GM18868 (cell line): Measurements from ENCODE around the gene TPD52L1.

Source experiments
- ATAC-seq: cut with Tn5 transposase; IDR thresholded peaks from one replicate; pipeline ENCODE4 v1.9.1; 2021; ENCODE audit warnings: mild to moderate bottlenecking, moderate library complexity; ENCODE audit not compliant: unreplicated experiment

TPD52L1 gene

DNA sequence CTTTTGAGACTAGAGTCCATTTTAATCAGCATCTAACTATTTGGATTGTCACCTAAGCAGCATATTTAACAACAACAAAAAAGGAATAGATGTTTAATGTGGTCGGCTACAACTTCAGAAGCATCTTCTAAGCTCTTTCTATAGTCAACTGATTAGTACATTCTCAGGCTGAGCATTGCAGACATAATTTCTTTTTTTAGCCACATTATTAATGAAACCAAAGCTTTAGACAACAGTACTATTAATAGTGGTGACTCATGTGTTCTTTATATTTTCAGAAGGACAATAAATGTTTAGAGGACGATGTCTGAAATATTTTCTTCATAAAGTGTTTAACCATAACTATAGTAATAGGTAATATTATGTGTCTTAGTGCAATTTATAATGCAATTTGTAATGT, 52.4 kb downstream of the TPD52L1 start:
- no peak for ATAC-seq

- ATAC-seq, result no peak
These were observed 52.8 kb downstream of the TPD52L1 start for GRCh38 chr6:125206389-125206788.

GRCh38 chr6:125207956-125208355, 54.4 kb downstream of the TPD52L1 start:
- no peak for ATAC-seq

GRCh38 chr6:125208625-125209249, 55.2 kb downstream of the TPD52L1 start:
- ATAC-seq, result no peak

DNA sequence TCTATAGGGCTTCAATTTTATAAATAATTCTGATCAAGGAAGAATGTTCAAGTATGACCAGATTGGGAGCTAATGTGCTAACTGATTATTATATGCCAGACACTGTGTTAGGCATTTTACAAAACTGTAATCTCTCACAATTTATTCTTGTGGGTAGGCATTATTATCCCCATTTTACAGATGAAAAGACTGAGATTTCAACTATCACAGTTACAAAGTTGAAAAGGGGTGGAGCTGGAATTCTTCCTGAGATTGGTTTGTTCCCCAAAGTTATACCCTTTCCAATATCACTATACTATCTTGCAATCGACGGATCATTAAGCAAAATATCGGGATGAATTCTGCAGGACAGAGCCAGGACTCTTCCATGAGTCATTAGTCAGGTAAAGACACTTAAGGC, 57.1 kb downstream of the TPD52L1 start:
- ATAC-seq, result no peak

DNA sequence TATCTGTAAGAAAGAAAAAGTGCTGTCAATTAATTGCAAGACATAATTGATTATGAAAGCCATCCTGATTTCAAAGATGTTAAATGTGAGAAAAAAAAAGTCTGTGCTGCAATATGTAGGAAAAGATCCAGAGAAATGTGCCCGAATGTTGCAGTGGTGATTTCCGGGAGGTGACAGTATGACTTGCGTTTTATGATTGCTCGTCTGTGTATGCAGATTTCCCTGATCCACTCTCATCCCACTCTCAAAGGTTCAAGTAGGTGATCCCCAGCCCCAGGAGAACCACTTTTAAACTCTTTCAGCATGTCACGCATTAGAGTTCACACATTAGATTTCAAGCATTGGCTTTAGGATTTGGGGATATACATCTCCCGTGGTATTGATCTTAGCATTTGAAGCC, 57.8 kb downstream of the TPD52L1 start:
- no peak for ATAC-seq

DNA sequence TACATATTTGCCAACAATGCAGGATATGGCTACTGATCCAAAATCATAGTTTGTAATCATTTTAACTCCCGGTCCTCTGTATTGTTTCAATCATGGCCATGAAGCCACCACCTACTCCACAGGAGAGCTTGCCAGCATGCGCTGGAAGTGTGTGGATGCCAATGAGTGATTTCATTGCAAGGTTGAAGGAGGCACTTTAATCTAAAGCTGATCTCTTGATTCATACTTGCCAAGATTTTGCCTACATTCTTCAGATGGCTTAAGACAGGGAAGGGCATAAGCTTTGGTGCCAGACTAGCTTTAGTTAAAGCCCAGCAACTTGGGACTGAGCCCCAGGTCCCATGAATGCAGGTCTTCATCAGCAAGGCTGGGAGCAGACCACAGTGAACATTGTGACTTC, 58.8 kb downstream of the TPD52L1 start:
- no peak for ATAC-seq

GRCh38 chr6:125213939-125214338, 60.4 kb downstream of the TPD52L1 start:
- ATAC-seq, result no peak

DNA sequence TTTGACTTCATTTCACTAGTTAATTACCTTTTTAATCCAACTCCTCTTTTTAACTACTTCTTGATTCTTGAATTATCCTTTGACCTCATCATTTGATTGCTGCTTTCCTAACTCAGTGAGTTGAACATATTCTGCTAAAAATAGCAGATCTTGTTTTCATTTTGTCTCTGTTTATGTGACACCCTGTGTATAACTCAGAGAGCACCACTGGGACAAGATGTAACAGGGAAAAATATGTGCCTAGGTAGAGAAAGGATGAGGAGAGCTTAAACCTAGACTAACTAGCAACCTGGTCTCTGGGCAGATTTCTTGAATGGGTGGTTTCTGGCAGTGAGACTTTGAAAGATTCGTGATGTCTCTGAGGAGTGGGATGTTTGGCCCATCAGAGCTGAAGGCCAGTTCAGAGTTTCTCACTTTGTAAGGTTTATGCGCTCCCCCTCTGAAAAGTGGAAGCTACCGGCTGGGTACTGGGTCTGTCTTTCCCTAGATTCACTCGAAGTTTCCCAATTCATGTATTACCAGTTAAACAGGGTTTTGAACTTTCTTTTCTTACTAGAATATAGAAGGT, 61.8 kb downstream of the TPD52L1 start:
- ATAC-seq, result no peak

DNA sequence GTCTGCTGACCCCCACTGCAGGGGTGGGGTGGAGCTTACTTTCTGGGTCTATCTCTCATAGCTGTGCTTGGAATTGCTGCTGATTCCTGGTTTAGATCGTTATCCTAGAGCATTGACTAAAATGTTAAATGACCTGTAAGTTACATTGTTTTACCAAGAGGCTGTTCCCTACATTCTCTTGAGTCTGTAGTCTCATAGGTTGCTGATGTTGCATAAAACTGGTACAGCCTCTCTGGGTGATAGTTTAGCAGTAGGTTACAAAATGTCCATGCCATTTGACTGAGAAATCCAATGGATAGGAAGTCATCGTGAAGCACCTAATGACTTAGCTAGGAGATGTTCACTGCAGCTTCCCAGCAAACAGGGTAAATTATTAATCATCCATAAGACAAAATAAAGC, 62.4 kb downstream of the TPD52L1 start:
- no peak for ATAC-seq

DNA sequence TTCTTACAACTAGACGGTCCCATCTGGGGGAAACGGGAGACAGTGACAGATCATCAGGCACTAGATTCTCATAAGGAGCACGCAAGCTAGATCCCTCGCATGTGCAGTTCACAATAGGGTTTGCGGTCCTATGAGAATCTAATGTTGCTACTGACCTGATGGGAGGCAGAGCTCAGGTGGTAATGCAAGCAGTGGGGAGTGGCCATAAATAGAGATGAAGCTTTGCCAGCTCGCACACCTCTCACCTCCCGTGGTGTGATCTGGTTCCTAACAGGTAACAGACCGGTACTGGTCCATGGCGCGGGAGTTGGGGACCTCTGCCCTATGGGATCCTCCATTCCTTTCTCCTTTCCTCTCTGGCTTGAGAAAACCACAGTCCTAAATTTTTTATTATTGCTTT, 63.8 kb downstream of the TPD52L1 start:
- no peak for ATAC-seq

- no peak for ATAC-seq
These were observed 64.4 kb downstream of the TPD52L1 start for GRCh38 chr6:125217992-125218391.

DNA sequence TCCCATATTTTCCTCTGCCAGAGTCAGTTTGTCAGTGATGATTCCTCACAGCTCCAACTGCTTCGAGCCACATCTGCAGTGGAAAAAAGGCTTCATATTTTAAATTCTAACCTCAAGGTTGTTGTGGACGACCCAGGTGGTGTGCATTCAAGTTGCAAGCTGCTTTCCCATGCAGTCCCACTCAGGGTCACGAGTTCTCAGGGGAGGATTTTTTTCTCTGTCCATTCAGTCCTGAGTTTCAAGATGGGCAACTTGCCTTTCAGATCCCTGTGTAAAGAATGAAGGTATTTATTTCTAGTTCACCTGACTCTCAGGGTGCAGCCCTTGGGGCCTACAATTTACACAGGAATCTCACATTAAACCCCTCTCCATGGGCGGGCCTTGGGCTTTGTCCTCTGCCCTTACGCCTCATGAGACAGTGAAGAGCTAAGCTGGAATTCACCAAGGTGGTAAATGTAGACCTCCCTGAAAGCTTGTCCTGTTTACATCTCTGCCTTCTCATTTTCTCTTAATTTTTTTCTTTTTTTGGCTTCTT, 65.9 kb downstream of the TPD52L1 start:
- ATAC-seq, result no peak

DNA sequence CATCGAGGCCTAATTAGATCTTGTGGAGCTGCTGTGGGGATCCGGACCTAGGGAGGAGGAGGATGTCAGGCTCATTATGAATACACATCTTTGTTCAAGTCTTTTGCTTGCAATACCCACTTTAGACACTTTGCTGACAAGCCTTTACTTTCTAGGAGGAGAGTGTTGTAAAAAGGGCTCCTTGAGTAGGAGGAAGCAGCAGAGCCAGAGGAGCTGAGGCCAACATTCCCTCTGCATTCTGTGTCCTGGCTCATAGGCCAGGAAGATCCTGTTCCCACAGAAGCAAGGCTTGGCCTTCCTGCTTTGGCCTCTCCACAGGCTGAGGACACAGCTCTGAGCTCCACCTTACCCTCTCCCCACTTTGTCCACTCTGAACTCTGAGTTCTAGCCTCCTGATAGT, 67.1 kb downstream of the TPD52L1 start:
- ATAC-seq, result no peak

- ATAC-seq, result no peak
These were observed 69.2 kb downstream of the TPD52L1 start for GRCh38 chr6:125222531-125223455.

DNA sequence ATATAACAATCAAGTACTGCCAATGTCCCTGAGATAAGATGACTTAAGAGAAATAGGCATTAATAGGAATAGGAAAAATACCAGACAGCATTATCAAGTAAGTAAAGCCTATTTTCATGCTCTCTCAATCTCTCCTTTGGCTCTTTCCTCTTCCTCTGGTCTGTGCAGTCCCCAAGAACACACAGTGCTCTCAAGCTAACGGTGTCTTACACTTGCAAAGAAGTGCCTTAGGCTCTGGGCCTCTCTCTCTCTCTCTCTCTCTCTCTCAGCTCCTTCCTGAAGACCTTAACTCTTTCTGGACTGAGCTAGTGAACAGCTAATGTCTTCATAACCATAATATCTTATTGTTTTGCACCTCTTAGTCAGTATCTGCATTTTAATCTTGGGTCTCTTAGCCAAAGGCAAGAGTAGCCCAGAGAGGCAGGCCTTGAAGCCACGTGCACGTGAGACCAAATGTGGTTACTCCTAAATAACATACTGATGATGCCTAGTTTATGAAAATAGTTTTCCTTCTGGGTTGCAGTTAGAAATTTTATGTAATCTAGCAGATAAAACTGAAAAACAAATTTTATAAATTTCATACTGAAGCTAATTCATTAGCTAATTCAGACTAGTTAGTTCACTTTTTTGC, 70.8 kb downstream of the TPD52L1 start:
- ATAC-seq, result no peak

- ATAC-seq, result no peak
These were observed 73.7 kb downstream of the TPD52L1 start for GRCh38 chr6:125227244-125227643.

DNA sequence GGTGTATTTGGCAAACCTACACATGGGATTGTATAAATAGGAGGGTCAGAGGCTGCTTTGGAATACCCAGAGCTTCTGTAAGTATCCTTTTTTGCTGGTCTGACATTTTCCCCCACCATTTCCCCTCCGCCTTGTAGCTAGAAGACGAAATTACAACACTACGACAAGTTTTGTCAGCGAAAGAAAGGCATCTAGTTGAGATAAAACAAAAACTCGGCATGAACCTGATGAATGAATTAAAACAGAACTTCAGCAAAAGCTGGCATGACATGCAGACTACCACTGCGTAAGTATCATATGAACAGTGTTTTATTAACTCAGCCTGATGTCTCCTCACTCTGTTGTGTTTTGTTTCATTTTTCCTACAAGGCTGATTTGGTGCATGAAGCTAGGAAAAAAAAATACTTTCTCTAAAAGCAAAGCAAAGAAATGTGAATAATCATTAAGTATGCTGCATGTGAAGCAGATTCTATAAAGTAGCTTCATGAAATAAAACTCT, 75.5 kb downstream of the TPD52L1 start:
- ATAC-seq, result no peak

DNA sequence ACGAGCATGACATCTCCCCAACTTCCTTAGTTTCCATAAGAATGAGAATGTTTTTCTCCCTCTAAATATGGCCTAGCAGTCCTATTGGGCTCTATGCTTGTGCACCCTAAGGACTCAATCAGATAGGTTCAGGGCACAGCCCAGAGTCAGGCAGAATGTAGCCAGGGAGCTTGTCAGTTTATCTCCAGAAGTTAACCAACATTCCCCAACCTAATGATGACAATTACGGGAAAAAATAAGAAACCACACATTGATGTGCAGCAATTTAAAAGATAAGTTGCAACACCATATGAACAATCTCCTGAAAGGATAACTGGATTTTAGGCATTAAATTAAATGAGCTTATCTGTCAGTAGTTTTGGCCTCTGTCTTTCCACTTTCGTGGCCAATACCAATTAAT, 77.1 kb downstream of the TPD52L1 start:
- ATAC-seq, result no peak

- ATAC-seq, result no peak
These were observed 77.6 kb downstream of the TPD52L1 start for GRCh38 chr6:125231133-125231532.
